Endothelial cell (in vitro differentiated cells): ENCODE measurements around the gene INTS13. TPM values are rescaled to one million over a fixed set of nuclear protein-coding genes. Genes with fewer than 3 reads are reported as not detected.
"Not testable (repeated sequence)": the region's sequence is repeated elsewhere in the genome, so short reads cannot be mapped to it uniquely, and the experiment has no call there.

Experiments
- DNase-seq: peaks from one replicate; pipeline ENCODE4 v3.0.0; 2021; ENCODE audit warnings: low spot score
- H3K27ac Mint-ChIP-seq: one replicate; pipeline ENCODE4 v1.8.0; 2021; ENCODE audit warnings: mixed read lengths, inconsistent platforms; ENCODE audit not compliant: unreplicated experiment
- H3K27me3 Mint-ChIP-seq: one replicate; pipeline ENCODE4 v1.8.0; 2021; ENCODE audit warnings: mild to moderate bottlenecking, moderate library complexity, mixed read lengths, inconsistent platforms; ENCODE audit not compliant: unreplicated experiment
- H3K36me3 Mint-ChIP-seq: one replicate; pipeline ENCODE4 v1.8.0; 2021; ENCODE audit warnings: mild to moderate bottlenecking, low read depth, mixed read lengths, inconsistent platforms; ENCODE audit not compliant: unreplicated experiment
- H3K4me1 Mint-ChIP-seq: one replicate; pipeline ENCODE4 v1.8.0; 2021; ENCODE audit warnings: mild to moderate bottlenecking, mixed read lengths, inconsistent platforms; ENCODE audit not compliant: unreplicated experiment
- H3K4me3 Mint-ChIP-seq: one replicate; pipeline ENCODE4 v1.8.0; 2021; ENCODE audit warnings: mild to moderate bottlenecking, mixed read lengths, inconsistent platforms; ENCODE audit not compliant: unreplicated experiment
- H3K9me3 Mint-ChIP-seq: one replicate; pipeline ENCODE4 v1.8.0; 2021; ENCODE audit warnings: mixed read lengths, inconsistent platforms; ENCODE audit not compliant: unreplicated experiment
- CTCF ChIP-seq: fragments of 200-600 bp; sonication (generic); IDR thresholded peaks from one replicate; pipeline ENCODE4 v1.5.0; 2021; ENCODE audit warnings: antibody characterized with exemption; ENCODE audit not compliant: unreplicated experiment
- total RNA-seq: library from RNA; stranded (reverse); fragmentation: NEBNext Ultra II Directional; extraction: Animal tissue kit (Norgen Biotek cat#: 25700); gene quantifications from one replicate; pipeline ENCODE4 v1.2.1, GENCODE V29; 2021; ENCODE audit not compliant: unreplicated experiment

The INTS13 gene
- total RNA-seq, 1 donor from 2014 or later, result 20.0 TPM

GRCh38 chr12:26867080-26867479 lies 70.7 kb downstream of the INTS13 start:
- no peak for DNase-seq
- Mint-ChIP-seq H3K4me1 (peaks cover 17% of the 10 kb centered on the region), H3K27me3 (peaks cover 2% of the 10 kb centered on the region), H3K36me3 (no peaks in the 10 kb centered on the region), H3K9me3 (no peaks in the 10 kb centered on the region), H3K27ac (no peak overlapping the region), H3K4me3 (no peak overlapping the region)
- TF ChIP-seq CTCF, result no peak

- H3K36me3 Mint-ChIP-seq, result no peaks in the 10 kb centered on the region
- peaks cover under 1% of the 10 kb centered on the region for H3K4me1 Mint-ChIP-seq
- DNase-seq, result no peak
- no peaks in the 10 kb centered on the region for H3K9me3 Mint-ChIP-seq
- no peak for TF ChIP-seq CTCF
- peaks cover 2% of the 10 kb centered on the region for H3K27me3 Mint-ChIP-seq
- no peak overlapping the region for H3K4me3 Mint-ChIP-seq
- H3K27ac Mint-ChIP-seq, result no peak overlapping the region
Observed at GRCh38 chr12:26863515-26863914, 74.3 kb downstream of the INTS13 start.

- not testable (repeated sequence) for DNase-seq, H3K4me1 Mint-ChIP-seq, H3K36me3 Mint-ChIP-seq, H3K27me3 Mint-ChIP-seq, H3K4me3 Mint-ChIP-seq, H3K27ac Mint-ChIP-seq, H3K9me3 Mint-ChIP-seq
Observed at GRCh38 chr12:26862787-26863186, 75.0 kb downstream of the INTS13 start.

- no peak for DNase-seq
- Mint-ChIP-seq H3K9me3 (no peaks in the 10 kb centered on the region), H3K4me1 (peaks cover 8% of the 10 kb centered on the region), H3K36me3 (no peaks in the 10 kb centered on the region), H3K27me3 (no peaks in the 10 kb centered on the region), H3K4me3 (no peak overlapping the region), H3K27ac (no peak overlapping the region)
- no peak for TF ChIP-seq CTCF
Observed at GRCh38 chr12:26861690-26862089, 76.1 kb downstream of the INTS13 start.

GRCh38 chr12:26857465-26858176 lies 80.2 kb downstream of the INTS13 start:
- Mint-ChIP-seq H3K27me3 (no peaks in the 10 kb centered on the region), H3K4me1 (peaks cover 8% of the 10 kb centered on the region), H3K9me3 (no peaks in the 10 kb centered on the region), H3K27ac (no peak overlapping the region), H3K36me3 (no peaks in the 10 kb centered on the region), H3K4me3 (no peak overlapping the region)
- DNase-seq, result no peak
- TF ChIP-seq CTCF, result no peak
